ENCODE results near the gene TCF4.

TCF4 gene

GRCh38 chr18:55515214-55515613 lies 72.8 kb downstream of the TCF4 start:
- no peak for DNase-seq
- in situ Hi-C loops (cut with MboI; ENCODE audit: low pct_unique_long_range_greater_than_20kb, low sequenced_read_pairs): no loop called here

- DNase-seq: no peak
- in situ Hi-C loops (cut with MboI; ENCODE audit: low pct_unique_long_range_greater_than_20kb, low sequenced_read_pairs): no loop called here
These were observed 74.8 kb downstream of the TCF4 start for GRCh38 chr18:55513161-55513560.

GRCh38 chr18:55511277-55511676 lies 76.7 kb downstream of the TCF4 start:
- no peak for DNase-seq
- in situ Hi-C loops (cut with MboI; ENCODE audit: low pct_unique_long_range_greater_than_20kb, low sequenced_read_pairs): no loop called here

- in situ Hi-C loops (cut with MboI; ENCODE audit: low pct_unique_long_range_greater_than_20kb, low sequenced_read_pairs): no loop called here
- DNase-seq: no peak
These were observed 77.2 kb downstream of the TCF4 start for GRCh38 chr18:55510809-55511208.

GRCh38 chr18:55509631-55510324 lies 78.2 kb downstream of the TCF4 start:
- DNase-seq: no peak
- in situ Hi-C loops (cut with MboI; ENCODE audit: low pct_unique_long_range_greater_than_20kb, low sequenced_read_pairs): no loop called here

GRCh38 chr18:55508651-55509050 lies 79.3 kb downstream of the TCF4 start:
- DNase-seq: no peak

GRCh38 chr18:55506074-55506473 lies 81.9 kb downstream of the TCF4 start:
- in situ Hi-C loops (cut with MboI; ENCODE audit: low pct_unique_long_range_greater_than_20kb, low sequenced_read_pairs): no loop called here
- DNase-seq: peak; percentile 37

More at GRCh38 chr18:55508651-55509050, 79.3 kb downstream of the TCF4 start:
- in situ Hi-C loops (cut with MboI; ENCODE audit: low pct_unique_long_range_greater_than_20kb, low sequenced_read_pairs): no loop called here

- no peak for DNase-seq
These were observed 83.2 kb downstream of the TCF4 start for GRCh38 chr18:55504808-55505207.

GRCh38 chr18:55503167-55503820 lies 84.7 kb downstream of the TCF4 start:
- DNase-seq: no peak
- in situ Hi-C loops (cut with MboI; ENCODE audit: low pct_unique_long_range_greater_than_20kb, low sequenced_read_pairs): no loop called here

More at GRCh38 chr18:55504808-55505207, 83.2 kb downstream of the TCF4 start:
- in situ Hi-C loops (cut with MboI; ENCODE audit: low pct_unique_long_range_greater_than_20kb, low sequenced_read_pairs): no loop called here

GRCh38 chr18:55501982-55502710 lies 85.8 kb downstream of the TCF4 start:
- DNase-seq: no peak
- in situ Hi-C loops (cut with MboI; ENCODE audit: low pct_unique_long_range_greater_than_20kb, low sequenced_read_pairs): no loop called here

- in situ Hi-C loops (cut with MboI; ENCODE audit: low pct_unique_long_range_greater_than_20kb, low sequenced_read_pairs): no loop called here
- DNase-seq: no peak
These were observed 86.4 kb downstream of the TCF4 start for GRCh38 chr18:55501579-55501978.

GRCh38 chr18:55500316-55501086 lies 87.5 kb downstream of the TCF4 start:
- in situ Hi-C loops (cut with MboI; ENCODE audit: low pct_unique_long_range_greater_than_20kb, low sequenced_read_pairs): no loop called here
- DNase-seq: no peak

- in situ Hi-C loops (cut with MboI; ENCODE audit: low pct_unique_long_range_greater_than_20kb, low sequenced_read_pairs): no loop called here
- DNase-seq: no peak
These were observed 88.5 kb downstream of the TCF4 start for GRCh38 chr18:55499526-55499925.

- in situ Hi-C loops (cut with MboI; ENCODE audit: low pct_unique_long_range_greater_than_20kb, low sequenced_read_pairs): no loop called here
- no peak for DNase-seq
These were observed 90.1 kb downstream of the TCF4 start for GRCh38 chr18:55497825-55498403.

- DNase-seq: no peak
- in situ Hi-C loops (cut with MboI; ENCODE audit: low pct_unique_long_range_greater_than_20kb, low sequenced_read_pairs): no loop called here
These were observed 93.1 kb downstream of the TCF4 start for GRCh38 chr18:55494899-55495298.

- in situ Hi-C loops (cut with MboI; ENCODE audit: low pct_unique_long_range_greater_than_20kb, low sequenced_read_pairs): no loop called here
- no peak for DNase-seq
These were observed 93.6 kb downstream of the TCF4 start for GRCh38 chr18:55494441-55494840.

GRCh38 chr18:55491616-55492015 lies 96.4 kb downstream of the TCF4 start:
- DNase-seq: no peak
- in situ Hi-C loops (cut with MboI; ENCODE audit: low pct_unique_long_range_greater_than_20kb, low sequenced_read_pairs): no loop called here

GRCh38 chr18:55489034-55489986 lies 98.7 kb downstream of the TCF4 start:
- DNase-seq: peak; percentile 21
- in situ Hi-C loops (cut with MboI; ENCODE audit: low pct_unique_long_range_greater_than_20kb, low sequenced_read_pairs): no loop called here

Measured in KBM-7 (cell line).